ENCODE data around the gene SEC61B.

DNA sequence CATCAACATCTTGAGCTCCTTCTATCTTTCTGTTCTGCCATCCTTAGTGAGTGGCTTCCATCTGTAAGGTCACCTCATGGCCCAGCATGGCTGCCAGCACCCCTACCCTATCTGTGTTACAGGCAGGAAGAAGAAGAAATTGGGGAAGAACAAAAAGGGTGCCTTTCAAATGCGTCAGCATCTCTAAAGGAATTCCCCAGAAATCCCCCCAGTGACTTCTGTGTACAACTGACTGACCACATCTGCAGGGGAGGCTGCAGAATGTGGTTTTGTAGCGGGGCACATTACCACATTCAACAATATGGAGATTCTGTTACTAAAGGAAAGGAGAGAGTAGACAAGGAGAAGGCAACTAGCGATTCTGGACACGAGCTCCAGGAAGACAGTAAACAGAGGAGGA is 40.5 kb upstream of the SEC61B start:
- TF ChIP-seq, protein P1, sequence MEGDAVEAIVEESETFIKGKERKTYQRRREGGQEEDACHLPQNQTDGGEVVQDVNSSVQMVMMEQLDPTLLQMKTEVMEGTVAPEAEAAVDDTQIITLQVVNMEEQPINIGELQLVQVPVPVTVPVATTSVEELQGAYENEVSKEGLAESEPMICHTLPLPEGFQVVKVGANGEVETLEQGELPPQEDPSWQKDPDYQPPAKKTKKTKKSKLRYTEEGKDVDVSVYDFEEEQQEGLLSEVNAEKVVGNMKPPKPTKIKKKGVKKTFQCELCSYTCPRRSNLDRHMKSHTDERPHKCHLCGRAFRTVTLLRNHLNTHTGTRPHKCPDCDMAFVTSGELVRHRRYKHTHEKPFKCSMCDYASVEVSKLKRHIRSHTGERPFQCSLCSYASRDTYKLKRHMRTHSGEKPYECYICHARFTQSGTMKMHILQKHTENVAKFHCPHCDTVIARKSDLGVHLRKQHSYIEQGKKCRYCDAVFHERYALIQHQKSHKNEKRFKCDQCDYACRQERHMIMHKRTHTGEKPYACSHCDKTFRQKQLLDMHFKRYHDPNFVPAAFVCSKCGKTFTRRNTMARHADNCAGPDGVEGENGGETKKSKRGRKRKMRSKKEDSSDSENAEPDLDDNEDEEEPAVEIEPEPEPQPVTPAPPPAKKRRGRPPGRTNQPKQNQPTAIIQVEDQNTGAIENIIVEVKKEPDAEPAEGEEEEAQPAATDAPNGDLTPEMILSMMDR (IDR thresholded peaks at IDR 0.05) = no peak
- TF ChIP-seq POLR2A (IDR thresholded peaks at IDR 0.05) = no peak
- TF ChIP-seq POLR2AphosphoS5 (IDR thresholded peaks at IDR 0.05) = no peak
- TF ChIP-seq EP300 (IDR thresholded peaks at IDR 0.05) = no peak
